Peyer's patch (tissue), 4 donors: Measurements from ENCODE around the gene TTC21B. TPM values are rescaled to one million over a fixed set of nuclear protein-coding genes. Genes with fewer than 3 reads are reported as not detected.

Experiments used
- DNase-seq, 3 donors: peaks; one replicate each; pipeline ENCODE4 v3.0.0-alpha.2; 2017 to 2019
- H3K27ac ChIP-seq, 4 donors: fragments of 200-600 bp; sonication (generic); one replicate each; pipeline ENCODE4 v1.5.1; 2016 to 2019
- H3K27me3 ChIP-seq, 2 donors: fragments of 200-600 bp; sonication (generic); one replicate each; pipeline ENCODE4 v1.5.1; 2019
- H3K36me3 ChIP-seq, 3 donors: fragments of 200-600 bp; sonication (generic); one replicate each; pipeline ENCODE4 v1.5.1; 2016 to 2019
- H3K4me1 ChIP-seq, 4 donors: fragments of 200-600 bp; sonication (generic); one replicate each; pipeline ENCODE4 v1.5.1; 2016 to 2019
- H3K4me3 ChIP-seq, 4 donors: fragments of 200-600 bp; sonication (generic); 1 replicate in 3 of 4; 2 replicates in 1 of 4; pipeline ENCODE4 v1.5.1; 2016 to 2019; ENCODE audit warnings: mild to moderate bottlenecking in 1 of 4
- H3K9me3 ChIP-seq, 4 donors: fragments of 200-600 bp; sonication (generic); one replicate each; pipeline ENCODE4 v1.5.1; 2016 to 2019; ENCODE audit warnings: mild to moderate bottlenecking in 1 of 4
- CTCF ChIP-seq, 6 experiments: fragments of 450-650 bp in 4 of 6; fragments of 200-600 bp in 2 of 6; sonication (generic) in 1 of 6; IDR thresholded peaks; one replicate each; pipeline ENCODE4 v1.5.1; 2017 to 2019; ENCODE audit warnings: antibody characterized with exemption in 6 of 6, mild to moderate bottlenecking in 3 of 6, moderate library complexity in 1 of 6
- POLR2A ChIP-seq, 2 donors: fragments of 450-650 bp; IDR thresholded peaks; one replicate each; pipeline ENCODE4 v1.5.1; 2017; ENCODE audit warnings: antibody characterized with exemption in 2 of 2, mild to moderate bottlenecking in 2 of 2, moderate library complexity in 2 of 2
- total RNA-seq, 4 donors: library from RNA; depleted of rRNA; stranded (reverse); fragments of >200 nt; gene quantifications; one replicate each; pipeline ENCODE4 v1.1.0, GENCODE V29; 2016

The TTC21B gene
- total RNA-seq, 4 donors from 2014 or later, result 14.2 to 47.9 (median 32.6) TPM

GRCh38 chr2:165905854-165906253 lies 47.7 kb downstream of the TTC21B start:
- Histone ChIP-seq H3K27me3 (no peaks in the 10 kb centered on the region), H3K4me3 (no peak overlapping the region), H3K27ac (no peak overlapping the region), H3K4me1 (no peaks in the 10 kb centered on the region), H3K9me3 (no peaks in the 10 kb centered on the region), H3K36me3 (peaks cover 0 to 4% (median 0%) of the 10 kb centered on the region in 3 donors)
- TF ChIP-seq CTCF (IDR thresholded peaks at IDR 0.05) (no peak), POLR2A (IDR thresholded peaks at IDR 0.05) (no peak)
- DNase-seq, result no peak

GRCh38 chr2:165905269-165905668 lies 48.3 kb downstream of the TTC21B start:
- no peak overlapping the region for H3K27ac ChIP-seq
- H3K4me3 ChIP-seq, result no peak overlapping the region
- H3K27me3 ChIP-seq, result no peaks in the 10 kb centered on the region
- H3K36me3 ChIP-seq, result peaks cover 0 to 4% (median 0%) of the 10 kb centered on the region in 3 donors
- no peaks in the 10 kb centered on the region for H3K9me3 ChIP-seq
- TF ChIP-seq POLR2A (IDR thresholded peaks at IDR 0.05) (no peak), CTCF (IDR thresholded peaks at IDR 0.05) (no peak)
- H3K4me1 ChIP-seq, result no peaks in the 10 kb centered on the region
- DNase-seq, result no peak

- H3K9me3 ChIP-seq, result no peaks in the 10 kb centered on the region
- H3K36me3 ChIP-seq, result peaks cover 0 to 7% (median 0%) of the 10 kb centered on the region in 3 donors
- no peak overlapping the region for H3K27ac ChIP-seq
- no peak for TF ChIP-seq POLR2A (IDR thresholded peaks at IDR 0.05)
- no peak for TF ChIP-seq CTCF (IDR thresholded peaks at IDR 0.05)
- H3K27me3 ChIP-seq, result no peaks in the 10 kb centered on the region
- H3K4me1 ChIP-seq, result no peaks in the 10 kb centered on the region
- DNase-seq, result no peak
- no peak overlapping the region for H3K4me3 ChIP-seq
Measured at GRCh38 chr2:165904432-165904831, 49.1 kb downstream of the TTC21B start.

- Histone ChIP-seq H3K27me3 (no peaks in the 10 kb centered on the region), H3K9me3 (no peaks in the 10 kb centered on the region), H3K4me3 (no peak overlapping the region), H3K4me1 (no peaks in the 10 kb centered on the region), H3K36me3 (peaks cover 0 to 17% (median 0%) of the 10 kb centered on the region in 3 donors), H3K27ac (no peak overlapping the region)
- no peak for DNase-seq
- no peak for TF ChIP-seq CTCF (IDR thresholded peaks at IDR 0.05)
Measured at GRCh38 chr2:165903406-165903805, 50.2 kb downstream of the TTC21B start.

GRCh38 chr2:165902934-165903333 lies 50.6 kb downstream of the TTC21B start:
- Histone ChIP-seq H3K4me1 (no peaks in the 10 kb centered on the region), H3K4me3 (no peak overlapping the region), H3K27me3 (no peaks in the 10 kb centered on the region), H3K9me3 (no peaks in the 10 kb centered on the region), H3K27ac (no peak overlapping the region), H3K36me3 (peaks cover 0 to 22% (median 0%) of the 10 kb centered on the region in 3 donors)
- DNase-seq, result no peak
- TF ChIP-seq CTCF (IDR thresholded peaks at IDR 0.05) (peak in 1 of 6 experiments; percentile 13), POLR2A (IDR thresholded peaks at IDR 0.05) (no peak)
